Right renal cortex interstitium (tissue), 3 donors: Measurements from ENCODE around the gene SYCP2. TPM values are rescaled to one million over a fixed set of nuclear protein-coding genes. Genes with fewer than 3 reads are reported as not detected.

ENCODE experiments used
- polyA plus RNA-seq, 3 donors: library from polyadenylated mRNA; unstranded; fragments of 120-200 nt; gene quantifications; one replicate each; pipeline ENCODE4 v1.2.1, GENCODE V29; 2013; ENCODE audit not compliant: insufficient read length in 3 of 3

SYCP2 gene
- polyA plus RNA-seq, 3 donors, result 4.9 to 6.9 (median 6.6) TPM

Other genes starting within 250 kb of the SYCP2 start
- 1 to 10 TPM; 6.1 to 6.6 (median 6.4) TPM for gene PPP1R3D, start 6.7 kb upstream of the SYCP2 start, polyA plus RNA-seq
- 10 to 100 TPM; 22.8 to 24.0 (median 22.8) TPM for gene FAM217B, start 6.8 kb upstream of the SYCP2 start, polyA plus RNA-seq
- gene CDH26, start 24.8 kb upstream of the SYCP2 start, polyA plus RNA-seq, result under 1 TPM; 0.44 to 0.98 (median 0.75) TPM